NK-92 treated with Interleukin-12 subunit alpha and Interleukin-12 subunit beta, amount 100 ng/mL, for 24 hours (cell line): ENCODE data around the gene THAP12.
"Not testable (repeated sequence)": the region's sequence is repeated elsewhere in the genome, so short reads cannot be mapped to it uniquely, and the experiment has no call there.

ENCODE experiments used
- DNase-seq: peaks from one replicate; lab custom pipeline; 2025; lab: John Stamatoyannopoulos, UW

Gene THAP12

GRCh38 chr11:76323804-76324203 is 57.1 kb downstream of the THAP12 start:
- DNase-seq = no peak

- not testable (repeated sequence) for DNase-seq
Measured at GRCh38 chr11:76323375-76323774, 57.6 kb downstream of the THAP12 start.

- DNase-seq = no peak
Measured at GRCh38 chr11:76322942-76323341, 58.0 kb downstream of the THAP12 start.

GRCh38 chr11:76322540-76322939 is 58.4 kb downstream of the THAP12 start:
- DNase-seq = no peak

GRCh38 chr11:76321820-76322524 is 59.0 kb downstream of the THAP12 start:
- DNase-seq = no peak

GRCh38 chr11:76321340-76321739 is 59.6 kb downstream of the THAP12 start:
- DNase-seq = no peak

GRCh38 chr11:76320929-76321328 is 60.0 kb downstream of the THAP12 start:
- no peak for DNase-seq

- not testable (repeated sequence) for DNase-seq
Measured at GRCh38 chr11:76319798-76320197, 61.1 kb downstream of the THAP12 start.

- peak; percentile 53 for DNase-seq
Measured at GRCh38 chr11:76318744-76319384, 62.1 kb downstream of the THAP12 start.

- DNase-seq = no peak
Measured at GRCh38 chr11:76317296-76317695, 63.6 kb downstream of the THAP12 start.

- no peak for DNase-seq
Measured at GRCh38 chr11:76316726-76317125, 64.2 kb downstream of the THAP12 start.

GRCh38 chr11:76315182-76315853 is 65.6 kb downstream of the THAP12 start:
- no peak for DNase-seq

- no peak for DNase-seq
Measured at GRCh38 chr11:76314741-76315090, 66.2 kb downstream of the THAP12 start.

GRCh38 chr11:76313913-76314740 is 66.8 kb downstream of the THAP12 start:
- no peak for DNase-seq

GRCh38 chr11:76313271-76313670 is 67.7 kb downstream of the THAP12 start:
- DNase-seq = no peak

- no peak for DNase-seq
Measured at GRCh38 chr11:76310832-76311595, 69.9 kb downstream of the THAP12 start.

- DNase-seq = no peak
Measured at GRCh38 chr11:76307978-76308747, 72.8 kb downstream of the THAP12 start.

GRCh38 chr11:76307396-76307795 is 73.5 kb downstream of the THAP12 start:
- no peak for DNase-seq

GRCh38 chr11:76303399-76303798 is 77.5 kb downstream of the THAP12 start:
- DNase-seq = no peak

GRCh38 chr11:76302996-76303395 is 77.9 kb downstream of the THAP12 start:
- no peak for DNase-seq
